Measurements from ENCODE around the gene PIH1D1.

PIH1D1 gene

DNA sequence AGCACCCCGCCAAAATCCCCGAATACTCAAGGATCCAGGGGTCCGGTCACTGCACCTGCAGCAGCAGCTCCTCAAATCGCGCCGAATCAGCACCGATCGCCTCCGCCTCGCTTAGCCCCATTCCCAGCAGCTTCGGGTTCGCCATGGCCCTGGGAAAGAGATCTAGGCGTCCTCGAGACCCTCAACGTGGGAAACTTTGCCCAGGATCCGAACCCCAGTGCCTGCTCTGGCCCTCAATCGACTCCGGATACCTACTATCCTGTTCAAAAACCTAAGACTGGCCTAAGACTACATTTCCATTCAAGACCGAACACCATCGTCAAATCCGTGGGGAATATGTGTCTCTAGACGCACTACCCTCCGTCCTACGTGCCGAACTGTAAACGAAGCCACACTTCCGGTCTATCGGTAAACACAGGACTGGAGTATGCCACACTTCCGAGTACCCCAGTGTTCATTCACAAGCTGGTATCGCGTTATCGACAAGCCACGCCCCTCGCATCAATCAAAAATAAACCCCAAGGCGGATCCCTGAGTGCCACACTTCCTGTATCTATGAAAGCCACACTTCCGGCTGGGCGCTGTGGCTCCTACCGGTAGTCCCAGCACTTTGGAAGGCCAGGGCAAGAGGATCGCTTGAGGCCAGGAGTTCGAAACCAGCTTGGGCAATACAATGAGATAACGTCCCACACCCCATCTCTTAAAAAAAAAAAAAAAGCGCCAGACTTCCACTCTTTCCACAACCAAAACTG lies at the start of gene PIH1D1:
Gene PIH1D1, minus strand, starts transcription at position 385 of the 752 bp plus-strand sequence. Its CDS starts 240 bp downstream, at position 145.
- peak; percentile 98 for DNase-seq

DNA sequence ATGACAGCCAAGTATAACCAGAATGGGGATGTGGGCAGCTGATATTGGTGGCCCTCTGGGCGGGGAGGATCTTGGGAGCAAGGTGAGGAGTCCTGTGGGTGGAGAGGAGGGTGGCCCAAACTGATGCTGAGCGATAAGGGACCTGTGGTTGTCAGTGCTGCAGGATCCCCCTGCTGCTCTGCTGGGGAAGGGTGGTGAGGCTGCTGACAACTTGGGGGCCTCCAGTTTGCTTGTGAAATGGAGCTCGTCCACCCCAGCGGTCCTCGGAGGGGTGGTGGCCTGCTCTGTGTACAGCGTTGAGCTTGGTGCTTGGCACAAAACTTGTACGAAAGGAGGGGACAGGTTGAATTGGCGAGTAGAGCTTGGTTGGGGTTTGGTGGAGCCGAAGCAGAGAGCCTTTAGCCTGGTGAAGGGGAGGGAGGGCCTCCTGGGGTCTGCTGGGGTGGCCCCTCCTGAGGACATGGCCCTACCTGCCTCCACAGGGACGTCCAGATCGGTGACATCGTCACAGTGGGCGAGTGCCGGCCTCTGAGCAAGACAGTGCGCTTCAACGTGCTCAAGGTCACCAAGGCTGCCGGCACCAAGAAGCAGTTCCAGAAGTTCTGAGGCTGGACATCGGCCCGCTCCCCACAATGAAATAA lies 47.5 kb upstream of the PIH1D1 start:
- no peak for DNase-seq

DNA sequence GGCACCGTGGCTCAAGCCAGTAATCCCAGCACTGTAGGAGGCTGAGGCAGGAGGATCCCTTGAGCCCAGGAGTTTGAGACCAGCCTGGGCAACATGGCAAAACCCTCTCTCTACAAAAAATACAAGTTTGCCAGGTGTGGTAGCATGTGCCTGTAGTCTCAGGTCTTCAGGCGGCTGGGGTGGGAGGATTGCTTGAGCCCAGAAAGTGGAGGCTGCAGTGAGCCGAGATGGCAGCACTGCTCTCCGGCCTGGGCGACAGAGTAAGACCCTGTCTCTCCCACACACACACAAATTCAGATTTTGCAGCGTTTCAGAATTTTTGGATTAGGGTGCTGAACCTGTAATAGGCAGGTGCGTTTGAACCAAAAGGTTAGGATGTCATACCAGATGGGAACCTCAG lies 46.9 kb upstream of the PIH1D1 start:
- DNase-seq: no peak

- DNase-seq: no peak
Measured at GRCh38 chr19:49497789-49498103, 46.1 kb upstream of the PIH1D1 start.

GRCh38 chr19:49497047-49497788 lies 45.6 kb upstream of the PIH1D1 start:
- DNase-seq: no peak

DNA sequence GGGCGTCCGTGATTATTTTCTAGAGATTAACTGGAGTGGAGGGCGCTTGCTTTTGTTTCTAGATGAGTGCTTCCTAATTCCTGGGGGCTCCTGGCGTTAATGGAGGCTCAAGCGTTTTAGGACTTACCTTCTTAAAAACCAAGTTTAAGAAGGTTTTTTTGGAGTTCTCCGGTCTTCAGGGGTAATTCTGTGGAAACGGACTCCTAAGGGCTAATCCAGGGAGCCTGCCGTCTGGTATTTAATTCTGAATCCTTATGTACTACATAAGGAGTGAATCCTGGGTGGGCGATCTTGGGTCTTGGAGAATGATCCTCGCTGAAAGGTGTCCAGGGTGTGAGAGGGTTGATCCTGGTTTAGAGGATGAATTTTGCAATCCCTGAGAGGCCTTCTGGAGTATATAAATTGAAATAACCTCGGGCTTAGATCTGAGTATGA lies 45.0 kb upstream of the PIH1D1 start:
- no peak for DNase-seq

GRCh38 chr19:49492573-49493405 lies 41.2 kb upstream of the PIH1D1 start:
- DNase-seq: no peak

- DNase-seq: no peak
Measured at GRCh38 chr19:49491804-49492572, 40.4 kb upstream of the PIH1D1 start.

GRCh38 chr19:49491030-49491803 lies 39.6 kb upstream of the PIH1D1 start:
- no peak for DNase-seq

GRCh38 chr19:49490287-49491029 lies 38.8 kb upstream of the PIH1D1 start:
- no peak for DNase-seq

DNA sequence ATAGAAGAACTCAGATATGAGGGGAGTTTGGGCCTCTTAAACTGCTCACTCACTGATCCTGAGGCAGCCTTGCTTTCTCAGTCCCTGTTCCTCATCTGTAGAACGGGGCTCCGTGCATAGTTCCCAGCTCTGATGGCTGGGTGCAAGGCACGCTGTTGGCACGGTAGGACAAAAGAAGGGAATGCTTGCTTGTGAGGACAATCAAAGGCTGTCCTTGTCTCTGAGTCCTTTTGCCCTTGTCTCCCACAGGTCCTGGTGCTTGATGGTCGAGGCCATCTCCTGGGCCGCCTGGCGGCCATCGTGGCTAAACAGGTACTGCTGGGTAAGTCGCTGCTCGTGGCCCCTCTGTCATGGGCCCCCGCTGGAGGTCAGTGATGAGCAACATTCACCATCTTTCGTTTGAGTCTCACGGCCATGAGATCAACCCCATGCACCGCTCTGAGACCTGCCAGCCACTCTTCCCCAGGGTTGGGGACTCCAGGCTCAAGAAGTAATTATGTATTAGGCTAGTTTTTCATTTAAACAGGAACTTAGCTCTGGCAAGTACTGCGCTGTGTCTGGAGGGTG lies 38.1 kb upstream of the PIH1D1 start:
- no peak for DNase-seq

DNA sequence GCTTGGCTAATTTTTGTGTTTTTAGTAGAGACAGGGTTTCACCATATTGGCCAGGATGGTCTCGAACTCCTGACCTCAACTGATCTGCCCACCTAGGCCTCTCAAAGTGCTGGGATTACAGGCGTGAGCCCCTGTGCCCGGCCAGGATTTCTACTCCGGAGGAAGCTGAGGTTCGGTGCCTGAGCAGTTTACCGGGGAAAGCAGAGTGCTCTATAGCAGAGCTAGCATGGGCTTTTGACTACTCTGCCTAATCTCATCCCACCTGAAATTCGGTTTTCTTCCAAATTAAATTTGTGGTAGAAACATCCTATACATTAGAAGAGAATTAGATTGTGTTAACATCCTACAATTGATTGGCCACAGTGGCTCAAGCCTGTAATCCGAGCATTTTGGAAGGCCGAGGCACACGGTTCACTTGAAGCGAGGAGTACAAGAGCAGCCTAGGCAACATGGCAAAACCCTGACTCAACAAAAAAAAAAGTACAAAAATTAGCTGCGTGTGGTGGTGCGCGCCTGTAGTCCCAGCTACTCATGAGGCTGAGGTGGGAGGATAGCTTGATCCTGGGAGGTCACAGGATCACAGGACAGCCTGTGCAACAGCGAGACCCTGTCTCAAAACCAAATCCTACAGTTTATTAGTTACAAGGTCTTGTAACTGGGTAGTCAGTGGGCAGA lies 37.4 kb upstream of the PIH1D1 start:
- no peak for DNase-seq

GRCh38 chr19:49488046-49488862 lies 36.6 kb upstream of the PIH1D1 start:
- DNase-seq: no peak

GRCh38 chr19:49487277-49488045 lies 35.8 kb upstream of the PIH1D1 start, which contains the start of gene RPL13A:
TSS of gene RPL13A (plus strand) at chr19:49487608. CDS start at chr19:49487630, 22 bp downstream.
- peak; percentile 87 for DNase-seq

DNA sequence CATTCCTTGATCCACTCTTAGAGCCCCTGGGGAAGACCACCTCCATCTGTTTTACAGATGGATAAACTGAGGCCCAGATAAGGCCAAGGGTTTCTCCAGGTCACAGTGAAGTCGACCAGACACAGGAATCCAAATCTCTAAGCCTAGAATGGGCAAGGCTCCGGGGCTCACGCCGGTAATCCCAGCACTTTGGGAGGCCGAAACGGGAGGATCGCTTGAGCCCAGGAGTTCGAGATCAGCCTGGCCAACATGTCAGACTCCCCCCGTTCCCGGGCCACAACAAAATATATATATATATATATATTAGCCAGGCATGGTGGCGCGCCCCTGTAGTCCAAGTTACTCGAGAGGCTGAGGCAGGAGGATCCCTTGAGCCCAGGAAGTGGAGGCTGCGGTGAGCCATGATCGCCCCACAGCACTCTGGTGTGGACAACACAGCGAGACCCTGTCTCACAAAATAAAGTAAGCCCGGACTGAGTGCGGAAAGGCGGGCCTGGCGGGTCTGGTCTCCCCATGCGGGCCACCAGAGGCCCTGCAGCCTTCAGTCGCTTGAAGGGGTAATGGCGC lies 35.2 kb upstream of the PIH1D1 start:
- no peak for DNase-seq

DNA sequence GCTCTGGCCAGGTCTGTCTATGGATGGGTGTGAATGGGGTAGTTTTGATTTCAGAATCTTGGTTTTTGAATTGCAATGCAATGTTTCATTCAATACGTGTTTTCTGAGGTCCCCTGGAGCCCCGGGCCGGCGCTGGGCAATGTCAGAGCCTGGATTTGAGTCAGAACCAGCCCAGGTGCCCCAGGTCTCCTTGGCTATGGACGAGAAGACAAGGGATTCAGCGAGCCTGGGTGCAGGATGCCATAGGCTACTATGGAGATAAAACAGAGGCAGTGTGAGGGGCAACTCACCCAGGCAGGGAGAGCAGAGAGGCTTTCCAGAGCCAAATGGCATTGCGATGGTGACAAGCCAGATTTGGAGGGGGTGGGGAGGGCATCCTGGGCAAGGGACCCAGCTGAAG lies 34.6 kb upstream of the PIH1D1 start:
- DNase-seq: no peak

DNA sequence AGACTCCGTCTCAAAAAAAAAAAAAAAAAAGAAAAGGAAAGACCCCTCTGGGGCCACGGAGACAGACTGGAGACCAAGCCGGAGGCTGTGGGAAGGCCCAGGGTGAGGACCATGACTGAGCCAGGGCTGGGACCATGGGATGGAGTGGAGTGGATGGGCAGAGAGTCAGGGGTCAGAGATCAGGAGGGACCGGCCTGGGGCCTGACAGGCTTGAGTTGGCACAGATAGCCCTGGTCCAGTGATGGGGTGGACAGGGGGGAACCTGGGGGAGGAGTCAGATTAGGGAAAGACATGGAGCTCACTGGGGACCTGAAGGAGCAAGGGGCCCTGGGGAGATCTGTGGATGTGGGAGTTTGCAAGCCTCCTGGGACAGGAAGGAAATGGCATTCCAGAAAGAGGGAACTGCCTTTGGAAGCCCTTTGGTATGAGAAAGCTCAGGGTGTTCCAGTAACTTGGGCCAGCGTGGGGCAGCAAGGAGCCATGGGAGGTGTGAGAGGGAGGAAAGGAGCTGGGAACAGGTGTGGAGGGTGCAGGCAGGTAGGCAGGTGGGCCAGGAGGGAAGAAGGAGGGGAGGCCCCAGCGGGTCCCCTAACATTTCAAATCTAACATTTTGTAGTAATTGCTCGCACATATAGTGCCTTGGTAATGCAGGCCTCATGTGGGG lies 29.5 kb upstream of the PIH1D1 start:
- DNase-seq: no peak
